Panc1 (cell line): ENCODE data around the gene CAMTA2.

Experiments
- POLR2AphosphoS5 ChIP-seq: IDR thresholded peaks from 2 replicates; pipeline ENCODE4 v1.6.1; 2012; ENCODE audit warnings: mild to moderate bottlenecking, low read depth, low read length, moderate library complexity
- SIN3A ChIP-seq: IDR thresholded peaks from 2 replicates; pipeline ENCODE4 v1.6.1; 2012; ENCODE audit warnings: low read depth, mild to moderate bottlenecking, low read length, moderate library complexity, borderline replicate concordance; ENCODE audit not compliant: insufficient read depth
- TCF7L2 ChIP-seq: IDR thresholded peaks from 2 replicates; pipeline ENCODE4 v1.6.1; 2011; ENCODE audit warnings: mild to moderate bottlenecking, low read depth, low read length, inconsistent platforms
- TF ChIP-seq, protein P1 (sequence below): fragments of 450-650 bp; IDR thresholded peaks from 2 replicates; pipeline ENCODE4 v1.5.1; 2017; ENCODE audit warnings: mild to moderate bottlenecking
- TF ChIP-seq, protein P2 (sequence below), 2 experiments: IDR thresholded peaks; 2 replicates each; pipeline ENCODE4 v1.6.1; 2011 to 2012; ENCODE audit warnings: low read depth in 2 of 2, control low read depth in 1 of 2, low read length in 1 of 2, mild to moderate bottlenecking in 1 of 2, moderate library complexity in 1 of 2; ENCODE audit not compliant: insufficient read depth in 1 of 2

DNA sequence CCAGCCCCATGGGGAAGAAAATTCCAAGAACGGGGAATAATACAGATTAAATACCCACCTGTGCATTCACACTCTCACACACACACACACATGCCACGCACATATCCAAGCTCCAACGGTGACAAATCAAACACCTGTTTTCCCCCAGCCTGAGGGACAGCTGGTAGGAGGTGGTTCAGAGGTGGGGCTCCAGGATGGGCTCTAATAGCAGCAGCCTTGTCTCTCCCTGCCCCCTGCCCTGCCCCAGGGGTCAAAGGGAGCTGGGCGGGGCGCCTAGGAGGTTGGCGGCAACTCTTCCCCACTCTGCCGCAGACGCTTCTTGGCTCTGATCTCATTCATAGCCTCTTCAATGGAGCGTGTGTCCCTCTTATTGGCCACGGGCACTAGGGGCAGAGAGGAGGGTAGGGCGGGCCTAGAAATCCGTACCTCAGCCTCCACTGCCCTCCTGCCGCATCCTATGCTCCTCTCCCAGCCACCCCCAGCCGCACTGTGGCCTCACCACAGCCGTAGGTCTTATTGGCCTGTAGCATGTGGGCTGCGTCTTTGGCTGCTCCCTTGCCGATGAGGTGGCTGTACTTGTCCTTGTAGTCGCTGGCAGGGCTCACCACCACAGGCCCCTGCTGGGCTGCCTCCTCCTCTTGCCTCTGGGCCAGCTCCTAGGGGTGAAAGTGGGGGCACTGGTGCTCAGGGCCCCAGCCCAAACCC is 28.1 kb downstream of the CAMTA2 start:
- TF ChIP-seq POLR2AphosphoS5 (no peak), SIN3A (no peak), TCF7L2 (no peak)
- TF ChIP-seq, protein P1, sequence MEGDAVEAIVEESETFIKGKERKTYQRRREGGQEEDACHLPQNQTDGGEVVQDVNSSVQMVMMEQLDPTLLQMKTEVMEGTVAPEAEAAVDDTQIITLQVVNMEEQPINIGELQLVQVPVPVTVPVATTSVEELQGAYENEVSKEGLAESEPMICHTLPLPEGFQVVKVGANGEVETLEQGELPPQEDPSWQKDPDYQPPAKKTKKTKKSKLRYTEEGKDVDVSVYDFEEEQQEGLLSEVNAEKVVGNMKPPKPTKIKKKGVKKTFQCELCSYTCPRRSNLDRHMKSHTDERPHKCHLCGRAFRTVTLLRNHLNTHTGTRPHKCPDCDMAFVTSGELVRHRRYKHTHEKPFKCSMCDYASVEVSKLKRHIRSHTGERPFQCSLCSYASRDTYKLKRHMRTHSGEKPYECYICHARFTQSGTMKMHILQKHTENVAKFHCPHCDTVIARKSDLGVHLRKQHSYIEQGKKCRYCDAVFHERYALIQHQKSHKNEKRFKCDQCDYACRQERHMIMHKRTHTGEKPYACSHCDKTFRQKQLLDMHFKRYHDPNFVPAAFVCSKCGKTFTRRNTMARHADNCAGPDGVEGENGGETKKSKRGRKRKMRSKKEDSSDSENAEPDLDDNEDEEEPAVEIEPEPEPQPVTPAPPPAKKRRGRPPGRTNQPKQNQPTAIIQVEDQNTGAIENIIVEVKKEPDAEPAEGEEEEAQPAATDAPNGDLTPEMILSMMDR: no peak
- TF ChIP-seq, protein P2, sequence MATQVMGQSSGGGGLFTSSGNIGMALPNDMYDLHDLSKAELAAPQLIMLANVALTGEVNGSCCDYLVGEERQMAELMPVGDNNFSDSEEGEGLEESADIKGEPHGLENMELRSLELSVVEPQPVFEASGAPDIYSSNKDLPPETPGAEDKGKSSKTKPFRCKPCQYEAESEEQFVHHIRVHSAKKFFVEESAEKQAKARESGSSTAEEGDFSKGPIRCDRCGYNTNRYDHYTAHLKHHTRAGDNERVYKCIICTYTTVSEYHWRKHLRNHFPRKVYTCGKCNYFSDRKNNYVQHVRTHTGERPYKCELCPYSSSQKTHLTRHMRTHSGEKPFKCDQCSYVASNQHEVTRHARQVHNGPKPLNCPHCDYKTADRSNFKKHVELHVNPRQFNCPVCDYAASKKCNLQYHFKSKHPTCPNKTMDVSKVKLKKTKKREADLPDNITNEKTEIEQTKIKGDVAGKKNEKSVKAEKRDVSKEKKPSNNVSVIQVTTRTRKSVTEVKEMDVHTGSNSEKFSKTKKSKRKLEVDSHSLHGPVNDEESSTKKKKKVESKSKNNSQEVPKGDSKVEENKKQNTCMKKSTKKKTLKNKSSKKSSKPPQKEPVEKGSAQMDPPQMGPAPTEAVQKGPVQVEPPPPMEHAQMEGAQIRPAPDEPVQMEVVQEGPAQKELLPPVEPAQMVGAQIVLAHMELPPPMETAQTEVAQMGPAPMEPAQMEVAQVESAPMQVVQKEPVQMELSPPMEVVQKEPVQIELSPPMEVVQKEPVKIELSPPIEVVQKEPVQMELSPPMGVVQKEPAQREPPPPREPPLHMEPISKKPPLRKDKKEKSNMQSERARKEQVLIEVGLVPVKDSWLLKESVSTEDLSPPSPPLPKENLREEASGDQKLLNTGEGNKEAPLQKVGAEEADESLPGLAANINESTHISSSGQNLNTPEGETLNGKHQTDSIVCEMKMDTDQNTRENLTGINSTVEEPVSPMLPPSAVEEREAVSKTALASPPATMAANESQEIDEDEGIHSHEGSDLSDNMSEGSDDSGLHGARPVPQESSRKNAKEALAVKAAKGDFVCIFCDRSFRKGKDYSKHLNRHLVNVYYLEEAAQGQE (IDR thresholded peaks at IDR 0.05; ENCODE audit: insufficient read depth in 1 of 2, low read depth in 2 of 2, low read length in 1 of 2): no peak
